RWPE1 (cell line): ENCODE measurements around the gene P3H4.
"Not testable (repeated sequence)": the region's sequence is repeated elsewhere in the genome, so short reads cannot be mapped to it uniquely, and the experiment has no call there.

ENCODE experiments used
- CTCF ChIA-PET: fragments of 350-600 bp; sonication (Branson Sonifier 250); formaldehyde crosslinking; extraction: SDS; loops from one replicate; lab custom pipeline; 2021; lab: Yijun Ruan, JAX
- POLR2A ChIA-PET: fragments of 400-600 bp; formaldehyde crosslinking; extraction: SDS; loops from one replicate; lab custom pipeline; 2020; ENCODE audit warnings: antibody characterized with exemption; ENCODE audit not compliant: low non-redundant PET; lab: Yijun Ruan, JAX
- DNase-seq: peaks from one replicate; pipeline ENCODE4 v3.0.0; 2012; ENCODE audit warnings: low spot score
- H3K27ac ChIP-seq: fragments of 450-650 bp; 2 replicates; pipeline ENCODE4 v1.5.1; 2017
- TF ChIP-seq, protein P1 (sequence below): fragments of 450-650 bp; conservative IDR thresholded peaks from 2 replicates; pipeline ENCODE4 v1.5.1; 2017; ENCODE audit warnings: low read depth, mild to moderate bottlenecking

The P3H4 gene

DNA sequence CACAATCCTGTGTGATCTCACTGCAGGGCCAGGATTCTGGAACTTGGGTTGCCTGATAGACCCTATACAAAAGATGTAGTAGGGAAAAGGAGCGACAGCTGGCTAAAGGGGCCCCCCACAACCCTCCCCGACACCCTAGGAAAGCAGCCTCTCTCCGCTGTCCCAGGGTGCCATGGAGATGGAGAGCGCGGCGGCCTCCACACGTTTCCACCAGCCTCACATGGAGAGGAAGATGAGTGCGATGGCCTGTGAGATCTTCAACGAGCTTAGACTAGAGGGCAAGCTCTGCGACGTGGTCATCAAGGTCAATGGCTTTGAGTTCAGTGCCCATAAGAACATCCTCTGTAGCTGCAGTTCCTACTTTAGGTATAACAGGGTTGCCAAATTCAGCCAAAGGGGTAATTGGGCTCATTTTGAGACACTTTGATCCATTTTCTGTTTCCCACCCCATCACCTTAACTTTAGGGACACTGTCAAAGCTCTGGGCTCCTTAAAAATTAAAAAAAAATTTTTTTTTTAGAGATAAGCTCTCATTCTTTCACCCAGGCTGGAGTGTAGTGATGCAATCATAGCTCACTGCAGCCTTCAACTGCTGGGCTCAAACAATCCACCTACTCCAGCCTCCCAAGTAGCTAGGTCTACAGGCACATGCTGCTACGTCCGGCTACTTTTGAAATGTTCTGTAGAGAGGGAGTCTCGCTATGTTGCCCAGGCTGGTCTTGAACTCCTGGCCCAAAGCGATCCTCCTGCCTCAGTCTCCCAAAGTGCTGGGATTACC lies 26.2 kb upstream of the P3H4 start, which contains the start of gene KLHL10:
KLHL10 (plus strand) TSS at position 65 of the 778 bp plus-strand sequence; CDS start at position 173, 108 bp downstream.
- ChIA-PET CTCF (interaction anchor here (0.6 to 0.8 kb wide), 4 partner anchors 16 to 741 kb away, joined by 3 to 5 read pairs (median 4); partner anchors contain the start of gene P3H4), POLR2A (no interaction called here)
- DNase-seq, result no peak
- TF ChIP-seq, protein P1, sequence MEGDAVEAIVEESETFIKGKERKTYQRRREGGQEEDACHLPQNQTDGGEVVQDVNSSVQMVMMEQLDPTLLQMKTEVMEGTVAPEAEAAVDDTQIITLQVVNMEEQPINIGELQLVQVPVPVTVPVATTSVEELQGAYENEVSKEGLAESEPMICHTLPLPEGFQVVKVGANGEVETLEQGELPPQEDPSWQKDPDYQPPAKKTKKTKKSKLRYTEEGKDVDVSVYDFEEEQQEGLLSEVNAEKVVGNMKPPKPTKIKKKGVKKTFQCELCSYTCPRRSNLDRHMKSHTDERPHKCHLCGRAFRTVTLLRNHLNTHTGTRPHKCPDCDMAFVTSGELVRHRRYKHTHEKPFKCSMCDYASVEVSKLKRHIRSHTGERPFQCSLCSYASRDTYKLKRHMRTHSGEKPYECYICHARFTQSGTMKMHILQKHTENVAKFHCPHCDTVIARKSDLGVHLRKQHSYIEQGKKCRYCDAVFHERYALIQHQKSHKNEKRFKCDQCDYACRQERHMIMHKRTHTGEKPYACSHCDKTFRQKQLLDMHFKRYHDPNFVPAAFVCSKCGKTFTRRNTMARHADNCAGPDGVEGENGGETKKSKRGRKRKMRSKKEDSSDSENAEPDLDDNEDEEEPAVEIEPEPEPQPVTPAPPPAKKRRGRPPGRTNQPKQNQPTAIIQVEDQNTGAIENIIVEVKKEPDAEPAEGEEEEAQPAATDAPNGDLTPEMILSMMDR, result no peak
- H3K27ac ChIP-seq, result no peak within 1 kb of the TSS

DNA sequence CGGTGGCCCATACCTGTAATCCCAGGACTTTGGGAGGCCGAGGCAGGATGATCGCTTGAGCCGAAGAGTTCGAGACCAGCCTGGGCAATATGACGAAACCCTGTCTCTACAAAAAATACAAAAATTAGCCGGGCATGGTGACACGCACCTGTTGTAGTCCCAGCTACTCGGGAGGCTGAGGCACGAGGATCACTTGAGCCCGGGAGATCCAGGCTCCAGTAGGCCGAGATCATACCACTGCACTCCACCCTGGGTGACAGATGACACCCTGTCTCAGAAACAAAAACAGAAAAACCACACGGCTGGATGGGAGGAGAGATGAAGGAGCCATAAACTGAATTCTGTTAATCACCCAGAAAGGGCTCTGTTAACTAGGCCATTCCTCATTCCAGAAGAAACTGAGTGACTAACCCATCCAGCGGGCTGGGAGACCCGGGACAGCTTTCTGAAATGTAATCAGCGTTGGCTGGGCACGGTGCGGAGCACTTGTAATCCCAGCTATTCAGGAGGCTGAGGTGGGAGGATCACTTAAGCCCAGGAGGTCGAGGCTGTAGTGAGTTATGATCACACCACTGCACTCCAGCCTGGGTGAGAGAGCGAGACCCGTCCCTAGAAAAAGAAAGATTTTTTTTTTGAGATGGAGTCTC lies 24.9 kb upstream of the P3H4 start:
- ChIA-PET CTCF (interaction anchor here (0.6 kb wide), 1 partner anchor 27 kb away, joined by 3 read pairs; no protein-coding TSS in a partner anchor), POLR2A (no interaction called here)
- DNase-seq, result no peak
- TF ChIP-seq, protein P1, result no peak
- peak overlapping the region; percentile 74 for H3K27ac ChIP-seq

DNA sequence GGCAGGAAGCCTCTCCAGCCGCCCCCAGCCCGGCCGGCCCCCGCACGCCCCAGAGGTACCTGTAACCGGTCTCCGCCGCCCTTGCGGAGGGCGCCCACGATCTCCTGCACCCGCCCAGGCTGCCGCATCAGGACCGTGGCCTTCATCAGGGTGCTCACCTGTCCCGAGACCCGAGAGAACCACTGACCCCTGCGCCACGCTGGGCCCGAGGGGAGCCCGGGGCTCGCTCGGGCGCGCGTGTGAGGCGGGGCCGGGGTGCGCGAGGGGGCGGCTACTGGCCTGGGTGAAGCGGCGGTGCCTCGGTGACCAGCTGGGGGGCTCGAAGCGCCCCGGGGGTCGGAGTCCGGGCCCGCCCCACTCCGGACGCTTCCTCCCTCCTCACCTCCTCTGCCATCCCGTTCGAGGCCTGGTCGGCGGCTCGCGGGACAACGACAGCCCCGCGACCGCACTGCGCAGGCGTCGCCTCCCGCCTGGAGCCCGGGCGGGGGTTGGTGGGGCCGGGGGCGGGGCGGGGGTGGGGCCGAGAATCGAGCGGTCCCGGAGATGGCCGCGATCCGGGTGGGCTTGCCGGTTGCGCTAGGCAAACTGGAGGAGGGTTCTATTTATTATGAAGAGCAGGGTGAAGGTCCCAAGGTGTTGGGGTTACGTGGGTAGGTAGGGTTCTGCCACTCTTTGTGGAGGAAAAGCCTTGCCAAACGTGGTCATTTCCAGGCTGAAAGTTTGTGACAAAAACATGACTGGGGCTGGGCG lies 24.2 kb upstream of the P3H4 start, which contains the start of gene NT5C3B:
NT5C3B (minus strand) TSS at position 433 of the 750 bp plus-strand sequence; CDS start at position 394, 39 bp downstream.
- peak within 1 kb of the TSS; percentile 74 for H3K27ac ChIP-seq
- CTCF ChIA-PET, result interaction anchor here (0.6 kb wide), 1 partner anchor 28 kb away, joined by 3 read pairs; no protein-coding TSS in a partner anchor
- TF ChIP-seq, protein P1, result no peak
- DNase-seq, result peak; percentile 72
- POLR2A ChIA-PET, result no interaction called here

DNA sequence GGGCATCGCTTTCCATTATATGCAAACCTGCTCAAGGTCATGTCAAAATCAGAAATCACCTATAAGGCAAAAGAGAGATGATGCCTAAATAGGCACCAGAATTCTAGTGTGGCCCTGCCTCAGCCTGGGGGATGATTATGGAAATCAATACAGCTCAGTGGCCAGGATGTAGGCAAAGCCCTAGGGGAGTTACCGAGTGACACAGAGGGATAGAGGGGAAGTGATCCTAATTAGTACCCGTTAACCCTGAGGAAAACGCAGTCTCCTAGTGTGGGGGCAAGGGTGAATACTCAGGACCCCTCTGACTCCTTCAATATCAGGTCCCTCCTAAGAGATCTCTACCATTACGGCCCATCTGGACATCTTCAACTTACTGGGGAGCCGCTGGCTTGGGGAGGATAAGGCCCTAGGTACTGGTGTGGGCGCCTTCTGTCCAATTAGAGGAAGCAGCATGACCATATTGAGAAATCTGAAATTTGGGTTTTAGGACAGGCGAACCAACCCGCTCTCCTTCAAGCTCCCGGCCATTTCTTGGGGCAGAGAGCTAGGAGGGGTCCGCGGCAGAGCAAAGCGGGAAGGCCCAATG lies 23.6 kb upstream of the P3H4 start:
- peak overlapping the region; percentile 74 for H3K27ac ChIP-seq
- CTCF ChIA-PET, result interaction anchor here (0.7 to 1.1 kb wide), 3 partner anchors 9 to 1116 kb away, joined by 3 to 5 read pairs (median 4); no protein-coding TSS in a partner anchor
- TF ChIP-seq, protein P1, result no peak
- peak; percentile 18 for DNase-seq
- POLR2A ChIA-PET, result no interaction called here

DNA sequence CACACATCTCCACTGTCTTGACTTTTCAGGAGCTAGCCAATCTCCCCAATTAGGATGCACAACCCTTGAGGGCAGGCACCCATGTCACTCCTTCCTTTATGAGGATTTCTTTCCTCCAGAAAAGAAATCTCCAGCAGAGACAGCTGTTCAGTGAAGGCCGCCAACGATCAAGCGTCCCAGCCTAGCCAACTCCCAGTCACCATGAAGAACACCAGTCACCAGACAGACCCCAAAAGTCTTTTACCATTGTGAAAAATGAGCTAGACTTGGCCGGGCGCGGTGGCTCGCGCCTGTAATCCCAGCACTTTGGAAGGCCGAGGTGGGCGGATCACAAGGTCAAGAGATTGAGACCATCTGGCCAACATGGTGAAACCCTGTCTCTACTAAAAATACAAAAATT lies 18.2 kb upstream of the P3H4 start:
- CTCF ChIA-PET, result interaction anchor here (1.2 kb wide), 1 partner anchor 19 kb away, joined by 3 read pairs; no protein-coding TSS in a partner anchor
- H3K27ac ChIP-seq, POLR2A ChIA-PET, DNase-seq: not testable (repeated sequence)

DNA sequence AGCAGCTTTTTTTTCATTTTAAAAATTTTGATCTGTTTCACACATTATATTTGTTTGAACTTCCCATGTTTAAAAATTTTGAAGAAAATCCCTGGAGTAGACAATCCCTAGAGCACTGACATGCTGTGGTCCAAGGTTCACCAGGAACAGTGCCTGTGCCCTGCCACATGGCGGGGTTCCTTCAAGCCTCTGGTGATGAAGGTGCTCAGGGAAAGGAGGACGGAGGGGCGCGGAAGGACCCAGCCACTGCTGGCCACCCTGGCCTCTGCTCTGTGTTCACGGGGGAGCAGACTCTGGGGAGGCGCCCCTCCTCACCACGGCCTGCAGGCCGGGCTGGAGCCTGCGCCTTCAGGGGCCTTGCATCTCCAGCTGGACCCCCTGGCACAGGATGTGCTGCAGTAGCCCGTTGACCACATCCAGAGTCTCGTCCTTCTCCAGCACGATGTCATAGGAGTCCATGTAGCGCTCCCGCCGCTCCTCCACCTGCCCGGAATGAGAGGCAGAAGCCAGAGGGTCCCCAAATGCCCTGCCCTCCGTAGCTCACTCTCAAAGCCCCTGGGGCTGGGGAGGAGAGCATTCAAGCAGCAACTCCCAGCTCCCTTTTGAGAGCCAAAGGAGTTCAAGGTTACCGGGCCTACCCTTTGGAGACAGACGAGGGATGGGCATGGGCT lies 13.6 kb upstream of the P3H4 start:
- H3K27ac ChIP-seq, result peak overlapping the region; percentile 51
- ChIA-PET POLR2A (interaction anchor here (0.5 to 0.7 kb wide), 2 partner anchors 16 to 19 kb away, joined by 4 read pairs; no protein-coding TSS in a partner anchor), CTCF (interaction anchor here (0.7 to 0.8 kb wide), 3 partner anchors 10 to 36 kb away, joined by 3 to 6 read pairs (median 5); no protein-coding TSS in a partner anchor)
- DNase-seq, result no peak
- TF ChIP-seq, protein P1, result no peak
